Measurements from ENCODE around the gene TBC1D17.

The TBC1D17 gene

GRCh38 chr19:49883094-49883493 lies 5.6 kb downstream of the TBC1D17 start:
- Histone ChIP-seq H3K27ac (ENCODE audit: low read depth, low read length) (no peak overlapping the region), H3K4me2 (ENCODE audit: low read length) (no peak overlapping the region), H3K9me2 (replicated peaks; ENCODE audit: control insufficient read depth, low read length) (no peaks in the 10 kb centered on the region), H3K36me3 (ENCODE audit: control insufficient read depth, low read length) (peaks cover 20% of the 10 kb centered on the region), H3K79me2 (ENCODE audit: control insufficient read depth, low read length) (0 out of 2 replicates have a peak, but pooled peaks cover 2% of the 10 kb centered on the region), H3K27me3 (ENCODE audit: control insufficient read depth, low read length) (peaks cover 11% of the 10 kb centered on the region), H3K4me1 (ENCODE audit: control insufficient read depth, low read length) (peaks cover 21% of the 10 kb centered on the region), H3K9me3 (ENCODE audit: control insufficient read depth, insufficient read depth, low read length) (peaks cover 3% of the 10 kb centered on the region; the same call in 1 of the 2 replicates), H4K20me1 (ENCODE audit: control insufficient read depth, insufficient read depth, low read depth, low read length) (no peaks in the 10 kb centered on the region), H3F3A (ENCODE audit: control insufficient read depth, insufficient read depth) (peaks cover 5% of the 10 kb centered on the region; the same call in 1 of the 2 replicates), H3K4me3 (ENCODE audit: low read length) (no peak overlapping the region)
- TF ChIP-seq CTCF (IDR thresholded peaks at IDR 0.05; ENCODE audit: low read depth, low read length, poor library complexity, severe bottlenecking) (no peak), EZH2phosphoT487 (IDR thresholded peaks at IDR 0.05; ENCODE audit: borderline replicate concordance, low read length) (no peak)

- no peak overlapping the region for H3K4me3 ChIP-seq (ENCODE audit: low read length)
- peaks cover 3% of the 10 kb centered on the region; the same call in 1 of the 2 replicates for H3K9me3 ChIP-seq (ENCODE audit: control insufficient read depth, insufficient read depth, low read length)
- H4K20me1 ChIP-seq (ENCODE audit: control insufficient read depth, insufficient read depth, low read depth, low read length): no peaks in the 10 kb centered on the region
- no peak for TF ChIP-seq EZH2phosphoT487 (IDR thresholded peaks at IDR 0.05; ENCODE audit: borderline replicate concordance, low read length)
- no peak for TF ChIP-seq CTCF (IDR thresholded peaks at IDR 0.05; ENCODE audit: low read depth, low read length, poor library complexity, severe bottlenecking)
- H3K79me2 ChIP-seq (ENCODE audit: control insufficient read depth, low read length): no peaks in the 10 kb centered on the region
- H3F3A ChIP-seq (ENCODE audit: control insufficient read depth, insufficient read depth): peaks cover 5% of the 10 kb centered on the region; the same call in 1 of the 2 replicates
- H3K9me2 ChIP-seq (replicated peaks; ENCODE audit: control insufficient read depth, low read length): no peaks in the 10 kb centered on the region
- no peak overlapping the region for H3K4me2 ChIP-seq (ENCODE audit: low read length)
- peaks cover 19% of the 10 kb centered on the region for H3K4me1 ChIP-seq (ENCODE audit: control insufficient read depth, low read length)
- H3K36me3 ChIP-seq (ENCODE audit: control insufficient read depth, low read length): peaks cover 20% of the 10 kb centered on the region
- H3K27me3 ChIP-seq (ENCODE audit: control insufficient read depth, low read length): peaks cover 19% of the 10 kb centered on the region
- H3K27ac ChIP-seq (ENCODE audit: low read depth, low read length): no peak overlapping the region
Measured at GRCh38 chr19:49884109-49884508, 6.6 kb downstream of the TBC1D17 start.

- Histone ChIP-seq H3F3A (ENCODE audit: control insufficient read depth, insufficient read depth) (peaks cover 5% of the 10 kb centered on the region; the same call in 1 of the 2 replicates), H3K36me3 (ENCODE audit: control insufficient read depth, low read length) (peaks cover 20% of the 10 kb centered on the region), H3K27me3 (ENCODE audit: control insufficient read depth, low read length) (peaks cover 25% of the 10 kb centered on the region), H3K79me2 (ENCODE audit: control insufficient read depth, low read length) (no peaks in the 10 kb centered on the region), H3K27ac (ENCODE audit: low read depth, low read length) (no peak overlapping the region), H3K9me2 (replicated peaks; ENCODE audit: control insufficient read depth, low read length) (no peaks in the 10 kb centered on the region), H4K20me1 (ENCODE audit: control insufficient read depth, insufficient read depth, low read depth, low read length) (no peaks in the 10 kb centered on the region), H3K4me2 (ENCODE audit: low read length) (no peak overlapping the region), H3K4me1 (ENCODE audit: control insufficient read depth, low read length) (peaks cover 24% of the 10 kb centered on the region), H3K4me3 (ENCODE audit: low read length) (no peak overlapping the region), H3K9me3 (ENCODE audit: control insufficient read depth, insufficient read depth, low read length) (peaks cover 3% of the 10 kb centered on the region; the same call in 1 of the 2 replicates)
- TF ChIP-seq EZH2phosphoT487 (IDR thresholded peaks at IDR 0.05; ENCODE audit: borderline replicate concordance, low read length): no peak
- TF ChIP-seq CTCF (IDR thresholded peaks at IDR 0.05; ENCODE audit: low read depth, low read length, poor library complexity, severe bottlenecking): no peak
Measured at GRCh38 chr19:49884760-49885159, 7.3 kb downstream of the TBC1D17 start.
